ENCODE measurements around the gene DDX54.

Gene DDX54

GRCh38 chr12:113115455-113116126, 69.7 kb downstream of the DDX54 start:
- no peak overlapping the region for H3K4me3 ChIP-seq (ENCODE audit: low read length)
- no peak for TF ChIP-seq CTCF (IDR thresholded peaks at IDR 0.05; ENCODE audit: insufficient read depth, low read depth, low read length, missing control alignments)
- no peak for DNase-seq (ENCODE audit: low read depth)

- no peak overlapping the region for H3K4me3 ChIP-seq (ENCODE audit: low read length)
- no peak for DNase-seq (ENCODE audit: low read depth)
- TF ChIP-seq CTCF (IDR thresholded peaks at IDR 0.05; ENCODE audit: insufficient read depth, low read depth, low read length, missing control alignments), result no peak
These were observed 70.7 kb downstream of the DDX54 start for GRCh38 chr12:113114447-113115178.

DNA sequence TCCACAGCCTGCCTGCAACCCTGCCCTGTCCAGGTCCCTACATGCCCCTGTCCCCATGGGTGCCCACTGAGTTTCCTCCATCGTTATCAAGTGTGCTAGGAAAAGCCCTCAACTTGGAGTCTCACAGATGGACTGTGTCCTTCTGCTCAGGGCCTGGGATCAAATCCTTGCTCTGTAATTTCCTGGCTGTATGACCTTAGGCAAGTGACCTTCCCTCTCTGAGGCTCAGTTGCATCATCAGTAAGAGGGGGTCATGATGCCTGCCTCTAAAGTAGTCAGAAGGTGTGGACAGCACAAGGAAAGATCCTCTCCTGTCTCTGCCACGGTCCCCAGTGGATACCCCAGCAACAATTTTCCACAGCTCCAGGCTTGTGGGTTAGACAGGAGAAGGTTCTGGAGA, 71.9 kb downstream of the DDX54 start:
- TF ChIP-seq CTCF (IDR thresholded peaks at IDR 0.05; ENCODE audit: insufficient read depth, low read depth, low read length, missing control alignments), result no peak
- no peak overlapping the region for H3K4me3 ChIP-seq (ENCODE audit: low read length)
- DNase-seq (ENCODE audit: low read depth), result no peak

DNA sequence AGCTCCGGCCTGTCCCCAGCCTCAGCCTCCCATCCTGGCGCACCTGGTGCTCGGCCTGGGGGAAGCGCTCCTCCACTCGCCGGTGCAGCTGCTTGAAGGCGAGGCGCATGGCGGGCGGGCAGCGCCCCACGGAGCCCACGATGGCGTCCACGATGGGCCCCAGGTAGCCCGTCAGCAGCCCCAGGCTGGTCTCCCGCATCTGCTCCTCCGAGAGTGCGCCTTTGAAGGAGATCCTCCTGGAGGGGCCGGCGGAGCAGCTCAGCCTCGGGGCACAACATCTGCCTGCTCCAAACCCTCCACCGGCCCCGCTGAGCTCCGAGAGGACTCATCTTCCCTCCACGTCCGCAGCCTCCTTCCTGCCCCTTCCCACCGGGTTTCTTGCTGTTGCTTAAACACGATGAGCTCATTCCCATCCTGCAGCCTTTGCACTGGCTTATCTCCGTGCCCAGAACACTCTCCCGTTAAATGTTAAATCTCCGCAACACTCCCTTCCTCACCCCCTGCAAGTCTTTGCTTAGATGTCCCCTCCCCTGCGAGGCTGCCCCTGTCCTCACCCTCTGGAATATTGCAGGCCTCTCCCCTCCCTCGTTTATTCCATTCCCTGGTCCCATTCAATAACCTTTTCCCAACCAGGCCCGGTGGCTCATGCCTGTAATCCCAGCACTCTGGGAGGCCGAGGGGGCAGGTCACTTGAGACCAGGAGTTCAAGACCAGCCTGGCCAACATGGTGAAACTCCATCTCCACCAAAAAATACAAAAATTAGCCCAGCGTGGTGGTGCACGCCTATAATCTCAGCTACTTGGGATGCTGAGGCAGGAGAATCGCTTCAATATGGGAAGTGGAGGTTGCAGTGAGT, 73.0 kb downstream of the DDX54 start:
- no peak for DNase-seq (ENCODE audit: low read depth)
- TF ChIP-seq CTCF (IDR thresholded peaks at IDR 0.05; ENCODE audit: insufficient read depth, low read depth, low read length, missing control alignments), result no peak
- H3K4me3 ChIP-seq (ENCODE audit: low read length), result no peak overlapping the region

GRCh38 chr12:113111247-113111646, 74.0 kb downstream of the DDX54 start:
- no peak overlapping the region for H3K4me3 ChIP-seq (ENCODE audit: low read length)
- no peak for DNase-seq (ENCODE audit: low read depth)
- TF ChIP-seq CTCF (IDR thresholded peaks at IDR 0.05; ENCODE audit: insufficient read depth, low read depth, low read length, missing control alignments), result no peak

- no peak for TF ChIP-seq CTCF (IDR thresholded peaks at IDR 0.05; ENCODE audit: insufficient read depth, low read depth, low read length, missing control alignments)
- DNase-seq (ENCODE audit: low read depth), result no peak
- no peak overlapping the region for H3K4me3 ChIP-seq (ENCODE audit: low read length)
These were observed 75.2 kb downstream of the DDX54 start for GRCh38 chr12:113109872-113110599.

Data from epithelial cell of esophagus (primary cell).